Right cardiac atrium (tissue), 5 donors: ENCODE measurements around the gene PPIF. TPM values are rescaled to one million over a fixed set of nuclear protein-coding genes. Genes with fewer than 3 reads are reported as not detected.

Experiments
- ATAC-seq, 2 donors: fragments of 200-7000 bp; cut with Tn5 transposase; one replicate each; pipeline versions ENCODE4 v1.8.0 to v1.9.1; 2020; ENCODE audit warnings: moderate library complexity in 2 of 2, mild to moderate bottlenecking in 1 of 2
- DNase-seq, 3 donors: peaks; one replicate each; pipeline ENCODE4 v3.0.0-alpha.2; 2020
- H3K27ac ChIP-seq: one replicate; pipeline ENCODE4 v1.5.1; 2013; ENCODE audit warnings: mild to moderate bottlenecking, low read length, control low read depth, moderate library complexity
- H3K27me3 ChIP-seq: one replicate; pipeline ENCODE4 v1.6.1; 2013; ENCODE audit not compliant: control insufficient read depth, insufficient read depth
- H3K4me1 ChIP-seq: one replicate; pipeline ENCODE4 v1.6.1; 2013; ENCODE audit warnings: low read length; ENCODE audit not compliant: control insufficient read depth, insufficient read depth
- H3K4me3 ChIP-seq: one replicate; pipeline ENCODE4 v1.5.1; 2013; ENCODE audit warnings: low read length, control low read depth
- H3K9me3 ChIP-seq: one replicate; pipeline ENCODE4 v1.6.1; 2013; ENCODE audit warnings: low read length; ENCODE audit not compliant: control insufficient read depth
- WGBS: extraction: QIAGEN DNeasy Blood & Tissue Kit; methylation state at CpG from one replicate; pipeline ENCODE4 v1.1.7; 2013; 5-methylcytosine and 5-hydroxymethylcytosine counted together
- intact Hi-C, 4 donors: fragments of 100-400 bp; cut with DNase I; formaldehyde crosslinking; loops; one replicate each; pipeline versions ENCODE4 v1.11.0 to v1.14.0; 2022 to 2023
- polyA plus RNA-seq: library from polyadenylated mRNA; stranded (reverse); fragments of 200-250 nt; gene quantifications from one replicate; pipeline ENCODE4 v1.2.3, GENCODE V29; 2013
- total RNA-seq, 4 donors: library from RNA; stranded (reverse); fragmentation: NEBNext Ultra II Directional; extraction: Animal tissue kit (Norgen Biotek cat#: 25700); gene quantifications; one replicate each; pipeline ENCODE4 v1.2.1, GENCODE V29; 2021
- donor health status: healthy with polysubstance abuse.
- donor health status: DM: no; HTN: yes; CAD: no.
- donor health status: DM: no; HTN: no; CAD: no.
- donor health status: DM: no; HTN: yes; CAD: no; lungs with severe emphysema.
- donor health status: DM: yes; HTN: yes; CAD: no.

Gene PPIF
- total and polyA plus RNA-seq, 5 donors = 91.8 to 121 (median 104) TPM

- Histone ChIP-seq H3K4me1 (no peaks in the 10 kb centered on the region), H3K27ac (no peak overlapping the region), H3K4me3 (no peak overlapping the region), H3K27me3 (no peaks in the 10 kb centered on the region), H3K9me3 (no peaks in the 10 kb centered on the region)
- DNase-seq (no peak), ATAC-seq (no peak)
- WGBS = 96% methylated on average over 6 of the region's 6 CpGs
- intact Hi-C loops = no loop called here
Measured at GRCh38 chr10:79359816-79360498, 12.7 kb downstream of the PPIF start.

- H3K4me1 ChIP-seq = no peaks in the 10 kb centered on the region
- H3K4me3 ChIP-seq = no peak overlapping the region
- H3K9me3 ChIP-seq = no peaks in the 10 kb centered on the region
- 95% methylated on average over 5 of the region's 5 CpGs for WGBS
- no peak overlapping the region for H3K27ac ChIP-seq
- intact Hi-C loops = no loop called here
- no peak for DNase-seq
- no peaks in the 10 kb centered on the region for H3K27me3 ChIP-seq
- no peak for ATAC-seq
Measured at GRCh38 chr10:79360499-79361342, 13.5 kb downstream of the PPIF start.

- DNase-seq (no peak), ATAC-seq (no peak)
- intact Hi-C loops = no loop called here
- Histone ChIP-seq H3K27me3 (no peaks in the 10 kb centered on the region), H3K4me1 (no peaks in the 10 kb centered on the region), H3K9me3 (no peaks in the 10 kb centered on the region), H3K27ac (no peak overlapping the region), H3K4me3 (no peak overlapping the region)
- 77% methylated on average over 4 of the region's 4 CpGs for WGBS
Measured at GRCh38 chr10:79361726-79362397, 14.6 kb downstream of the PPIF start.

GRCh38 chr10:79367426-79368189 lies 20.3 kb downstream of the PPIF start:
- Histone ChIP-seq H3K27me3 (no peaks in the 10 kb centered on the region), H3K4me3 (no peak overlapping the region), H3K27ac (no peak overlapping the region), H3K9me3 (no peaks in the 10 kb centered on the region), H3K4me1 (no peaks in the 10 kb centered on the region)
- DNase-seq (no peak), ATAC-seq (no peak)
- 83% methylated on average over 6 of the region's 6 CpGs for WGBS
- intact Hi-C loops = no loop called here

- ATAC-seq (no peak), DNase-seq (no peak)
- Histone ChIP-seq H3K4me1 (peaks cover 2% of the 10 kb centered on the region), H3K4me3 (no peak overlapping the region), H3K27ac (no peak overlapping the region), H3K9me3 (no peaks in the 10 kb centered on the region), H3K27me3 (no peaks in the 10 kb centered on the region)
- WGBS = 81% methylated on average over 4 of the region's 4 CpGs
- intact Hi-C loops = loop anchor here in 1 of 4 donors (5.0 kb wide), 1 partner anchor 114 kb away; no protein-coding TSS in a partner anchor
Measured at GRCh38 chr10:79372871-79373270, 25.6 kb downstream of the PPIF start.

- peak; percentile 80 to 92 (median 92) for DNase-seq
- ATAC-seq = peak; percentile 57 to 69
- Histone ChIP-seq H3K4me1 (peaks cover 4% of the 10 kb centered on the region), H3K4me3 (no peak overlapping the region), H3K9me3 (no peaks in the 10 kb centered on the region), H3K27ac (no peak overlapping the region), H3K27me3 (no peaks in the 10 kb centered on the region)
- WGBS = 3% methylated on average over 7 of the region's 7 CpGs
- intact Hi-C loops = loop anchor here (2.0 to 5.0 kb wide), 4 partner anchors 93 to 113 kb away; no protein-coding TSS in a partner anchor
Measured at GRCh38 chr10:79374312-79375191, 27.3 kb downstream of the PPIF start.

- 72% methylated on average over 6 of the region's 6 CpGs for WGBS
- Histone ChIP-seq H3K4me3 (no peak overlapping the region), H3K9me3 (no peaks in the 10 kb centered on the region), H3K27ac (no peak overlapping the region), H3K27me3 (no peaks in the 10 kb centered on the region), H3K4me1 (peaks cover 13% of the 10 kb centered on the region)
- intact Hi-C loops = loop anchor here (2.0 to 5.0 kb wide), 4 partner anchors 92 to 112 kb away; no protein-coding TSS in a partner anchor
- DNase-seq (no peak), ATAC-seq (no peak)
Measured at GRCh38 chr10:79375321-79376077, 28.2 kb downstream of the PPIF start.

GRCh38 chr10:79376078-79376628 lies 28.9 kb downstream of the PPIF start:
- DNase-seq = no peak
- no peak for ATAC-seq
- 89% methylated on average over 11 of the region's 11 CpGs for WGBS
- no peak overlapping the region for H3K27ac ChIP-seq
- no peaks in the 10 kb centered on the region for H3K9me3 ChIP-seq
- H3K27me3 ChIP-seq = no peaks in the 10 kb centered on the region
- H3K4me3 ChIP-seq = no peak overlapping the region
- H3K4me1 ChIP-seq = peaks cover 20% of the 10 kb centered on the region
- intact Hi-C loops = loop anchor here (5.0 kb wide), 3 partner anchors 91 to 111 kb away; no protein-coding TSS in a partner anchor
